ENCODE results near the gene P2RY4. TPM values are rescaled to one million over a fixed set of nuclear protein-coding genes. Genes with fewer than 3 reads are reported as not detected.

The P2RY4 gene
- total and polyA plus RNA-seq, 2 of the 4 experiments (the other 2 are of a cell fraction) = 0.14 TPM; not detected in 1

DNA sequence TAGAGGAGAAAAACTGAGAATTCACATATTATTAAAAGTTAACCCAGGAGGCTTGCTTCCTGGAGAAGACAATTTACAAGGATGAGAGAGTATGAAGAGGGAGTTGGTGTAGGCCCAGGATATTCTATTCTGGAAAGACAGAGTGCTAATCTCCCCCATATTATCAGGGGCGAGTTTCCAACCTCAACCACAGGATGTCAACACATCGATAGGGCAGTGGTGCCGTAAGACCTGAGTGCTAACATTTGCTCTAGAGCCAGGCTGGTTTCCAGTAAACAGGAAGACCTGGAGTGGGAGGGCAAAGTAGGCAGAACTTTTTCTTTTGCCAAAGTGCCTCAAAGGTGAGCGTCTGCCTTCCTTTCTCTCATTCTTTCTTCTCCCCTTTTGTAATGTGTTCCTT lies 28.3 kb downstream of the P2RY4 start:
- H3K4me3 ChIP-seq (ENCODE audit: insufficient read depth, low read depth, low read length) = no peak overlapping the region
- no peak overlapping the region for H2AK5ac ChIP-seq (ENCODE audit: low read depth, low read length)
- in situ Hi-C loops (cut with MboI; ENCODE audit: low sequenced_read_pairs) (no loop called here), dilution Hi-C loops (cut with HindIII; ENCODE audit: low sequenced_read_pairs, unreplicated experiment) (no loop called here), intact Hi-C loops (cut with micrococcal nuclease) (no loop called here)
- H3K23ac ChIP-seq (ENCODE audit: low read depth, low read length) = no peak overlapping the region
- no peak for TF ChIP-seq RCOR1 (IDR thresholded peaks at IDR 0.05; ENCODE audit: insufficient replicate concordance, low read length)
- TF ChIP-seq MAZ (IDR thresholded peaks at IDR 0.05; ENCODE audit: borderline replicate concordance, low read depth, low read length) = no peak
- TF ChIP-seq RAD21 (IDR thresholded peaks at IDR 0.05; ENCODE audit: low read length) = no peak
- no peak for TF ChIP-seq MXI1 (IDR thresholded peaks at IDR 0.05; ENCODE audit: borderline replicate concordance, low read depth, low read length)
- TF ChIP-seq, protein P1, sequence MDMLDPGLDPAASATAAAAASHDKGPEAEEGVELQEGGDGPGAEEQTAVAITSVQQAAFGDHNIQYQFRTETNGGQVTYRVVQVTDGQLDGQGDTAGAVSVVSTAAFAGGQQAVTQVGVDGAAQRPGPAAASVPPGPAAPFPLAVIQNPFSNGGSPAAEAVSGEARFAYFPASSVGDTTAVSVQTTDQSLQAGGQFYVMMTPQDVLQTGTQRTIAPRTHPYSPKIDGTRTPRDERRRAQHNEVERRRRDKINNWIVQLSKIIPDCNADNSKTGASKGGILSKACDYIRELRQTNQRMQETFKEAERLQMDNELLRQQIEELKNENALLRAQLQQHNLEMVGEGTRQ (IDR thresholded peaks at IDR 0.05; ENCODE audit: low read depth, low read length) = no peak
- no peak for TF ChIP-seq NFE2L2 (IDR thresholded peaks at IDR 0.05; ENCODE audit: low read depth, low read length)
- no peak for TF ChIP-seq CEBPB (IDR thresholded peaks at IDR 0.05; ENCODE audit: low read depth, low read length)
- H2BK120ac ChIP-seq (ENCODE audit: low read depth, low read length) = no peak overlapping the region
- ATAC-seq (ENCODE audit: low read depth) (no peak), DNase-seq (no peak)
- no peak overlapping the region for H3K18ac ChIP-seq (ENCODE audit: low read depth, low read length)
- no peak overlapping the region for H2AK9ac ChIP-seq (replicated peaks; ENCODE audit: low read depth, low read length, poor library complexity)
- H3K27me3 ChIP-seq (ENCODE audit: control insufficient read depth, insufficient read depth, low read length) = peaks cover 14% of the 10 kb centered on the region
- H3K4ac ChIP-seq (ENCODE audit: low read depth, low read length) = no peak overlapping the region
- H3K9me1 ChIP-seq (ENCODE audit: insufficient read depth, low read length) = no peaks in the 10 kb centered on the region
- no CpG with 5 or more reads among the region's 4 CpGs for WGBS, 2 experiments (ENCODE audit: extremely low coverage in 2 of 2, insufficient read length in 1 of 2)
- no peaks in the 10 kb centered on the region for H3K9me3 ChIP-seq (ENCODE audit: control insufficient read depth, insufficient read depth, low read length)
- no peaks in the 10 kb centered on the region for H3K79me1 ChIP-seq (ENCODE audit: low read depth in 1 of 2, low read length in 2 of 2)
- H3K9ac ChIP-seq (ENCODE audit: low read depth, low read length) = no peak overlapping the region
- H3K56ac ChIP-seq (ENCODE audit: extremely low read depth, insufficient read depth, low read length) = no peak overlapping the region
- no TSS peak for BruUV-seq (replicated peaks)
- no peak overlapping the region for H2BK20ac ChIP-seq (ENCODE audit: low read depth, low read length)
- H3K27ac ChIP-seq (ENCODE audit: insufficient read depth, low read length) = no peak overlapping the region
- no peak overlapping the region for H4K91ac ChIP-seq (ENCODE audit: insufficient read depth, low read depth, low read length)
- no peak overlapping the region for H3K14ac ChIP-seq (replicated peaks; ENCODE audit: low read depth, low read length)
- CTCF ChIA-PET = no interaction called here
- no peak overlapping the region for H3K4me2 ChIP-seq (ENCODE audit: low read depth, low read length)
- no peak overlapping the region for H2BK15ac ChIP-seq (ENCODE audit: low read depth, low read length)
- H4K5ac ChIP-seq (ENCODE audit: low read depth, low read length) = no peak overlapping the region
- H3K36me3 ChIP-seq (ENCODE audit: control insufficient read depth, insufficient read depth, low read length) = no peaks in the 10 kb centered on the region
- H2AFZ ChIP-seq (replicated peaks; ENCODE audit: low read length, poor library complexity) = no peak overlapping the region
- H2BK5ac ChIP-seq (ENCODE audit: low read depth, low read length, poor library complexity, severe bottlenecking) = no peak overlapping the region
- H4K8ac ChIP-seq (ENCODE audit: low read depth in 2 of 2, low read length in 2 of 2) = no peak overlapping the region
- no peaks in the 10 kb centered on the region for H3K4me1 ChIP-seq (ENCODE audit: control insufficient read depth, insufficient read depth, low read length)
- no peaks in the 10 kb centered on the region for H4K20me1 ChIP-seq (ENCODE audit: insufficient read depth, low read length)
- POLR2A ChIA-PET (ENCODE audit: unreplicated experiment) = no interaction called here

Measured in IMR-90 (cell line).